GM19328 (cell line): ENCODE measurements around the gene NOC2L.

ENCODE experiments used
- ATAC-seq: cut with Tn5 transposase; IDR thresholded peaks from one replicate; pipeline ENCODE4 v1.9.1; 2021; ENCODE audit warnings: mild to moderate bottlenecking, moderate library complexity; ENCODE audit not compliant: unreplicated experiment

The NOC2L gene

GRCh38 chr1:944341-945325, 14.4 kb downstream of the NOC2L start:
- no peak for ATAC-seq

- ATAC-seq = no peak
Measured at GRCh38 chr1:943545-944340, 15.3 kb downstream of the NOC2L start.

GRCh38 chr1:942864-943533, 16.1 kb downstream of the NOC2L start:
- no peak for ATAC-seq

GRCh38 chr1:942411-942821, 16.6 kb downstream of the NOC2L start:
- no peak for ATAC-seq

- no peak for ATAC-seq
Measured at GRCh38 chr1:941588-942383, 17.3 kb downstream of the NOC2L start.

GRCh38 chr1:941015-941587, 18.0 kb downstream of the NOC2L start:
- no peak for ATAC-seq

GRCh38 chr1:940107-941014, 18.7 kb downstream of the NOC2L start:
- no peak for ATAC-seq

GRCh38 chr1:939511-940106, 19.4 kb downstream of the NOC2L start:
- ATAC-seq = no peak

- ATAC-seq = no peak
Measured at GRCh38 chr1:938711-939489, 20.2 kb downstream of the NOC2L start.

GRCh38 chr1:938088-938683, 20.9 kb downstream of the NOC2L start:
- ATAC-seq = no peak

- ATAC-seq = no peak
Measured at GRCh38 chr1:937521-937920, 21.5 kb downstream of the NOC2L start.

- ATAC-seq = no peak
Measured at GRCh38 chr1:936348-937264, 22.4 kb downstream of the NOC2L start.

- no peak for ATAC-seq
Measured at GRCh38 chr1:935751-936231, 23.3 kb downstream of the NOC2L start.

GRCh38 chr1:934991-935750, 23.9 kb downstream of the NOC2L start:
- no peak for ATAC-seq

- no peak for ATAC-seq
Measured at GRCh38 chr1:933603-933940, 25.5 kb downstream of the NOC2L start.
